Osteocyte (in vitro differentiated cells): ENCODE measurements around the gene ZCCHC2. TPM values are rescaled to one million over a fixed set of nuclear protein-coding genes. Genes with fewer than 3 reads are reported as not detected.

ENCODE experiments used
- DNase-seq: peaks from one replicate; pipeline ENCODE4 v3.0.0; 2021; ENCODE audit warnings: mixed read lengths; ENCODE audit not compliant: unreplicated experiment; ENCODE audit errors: extremely low spot score
- H3K27ac Mint-ChIP-seq: one replicate; pipeline ENCODE4 v1.8.0; 2021; ENCODE audit warnings: mild to moderate bottlenecking, mixed read lengths; ENCODE audit not compliant: unreplicated experiment
- H3K27me3 Mint-ChIP-seq: one replicate; pipeline ENCODE4 v1.8.0; 2021; ENCODE audit warnings: mixed read lengths; ENCODE audit not compliant: unreplicated experiment
- H3K36me3 Mint-ChIP-seq: one replicate; pipeline ENCODE4 v1.8.0; 2021; ENCODE audit warnings: mixed read lengths; ENCODE audit not compliant: unreplicated experiment
- H3K4me1 Mint-ChIP-seq: one replicate; pipeline ENCODE4 v1.8.0; 2021; ENCODE audit warnings: mixed read lengths; ENCODE audit not compliant: unreplicated experiment
- H3K4me3 Mint-ChIP-seq: one replicate; pipeline ENCODE4 v1.8.0; 2021; ENCODE audit warnings: mild to moderate bottlenecking, moderate library complexity, mixed read lengths; ENCODE audit not compliant: unreplicated experiment
- H3K9me3 Mint-ChIP-seq: one replicate; pipeline ENCODE4 v1.8.0; 2021; ENCODE audit warnings: mixed read lengths; ENCODE audit not compliant: unreplicated experiment
- CTCF ChIP-seq: fragments of 200-600 bp; sonication (generic); IDR thresholded peaks from 2 replicates; pipeline ENCODE4 v1.5.0; 2021; ENCODE audit warnings: antibody characterized with exemption, mild to moderate bottlenecking, moderate library complexity
- total RNA-seq: library from RNA; stranded (reverse); gene quantifications from 2 replicates; pipeline ENCODE4 v1.2.1, GENCODE V29; 2021

Gene ZCCHC2
- total RNA-seq, 1 donor from 2014 or later = 11.2 TPM

GRCh38 chr18:62607302-62607701 is 84.5 kb downstream of the ZCCHC2 start:
- Mint-ChIP-seq H3K9me3 (no peaks in the 10 kb centered on the region), H3K4me3 (no peak overlapping the region), H3K4me1 (peaks cover 5% of the 10 kb centered on the region), H3K27me3 (peaks cover 30% of the 10 kb centered on the region), H3K27ac (no peak overlapping the region), H3K36me3 (no peaks in the 10 kb centered on the region)
- no peak for DNase-seq
- no peak for TF ChIP-seq CTCF

GRCh38 chr18:62607708-62608428 is 85.0 kb downstream of the ZCCHC2 start:
- peaks cover 30% of the 10 kb centered on the region for H3K27me3 Mint-ChIP-seq
- no peak for TF ChIP-seq CTCF
- H3K4me3 Mint-ChIP-seq = no peak overlapping the region
- no peak overlapping the region for H3K27ac Mint-ChIP-seq
- no peaks in the 10 kb centered on the region for H3K36me3 Mint-ChIP-seq
- H3K4me1 Mint-ChIP-seq = peaks cover 5% of the 10 kb centered on the region
- DNase-seq = no peak
- H3K9me3 Mint-ChIP-seq = no peaks in the 10 kb centered on the region

- Mint-ChIP-seq H3K36me3 (no peaks in the 10 kb centered on the region), H3K4me3 (no peak overlapping the region), H3K27me3 (peaks cover 20% of the 10 kb centered on the region), H3K27ac (no peak overlapping the region), H3K9me3 (no peaks in the 10 kb centered on the region), H3K4me1 (peaks cover 5% of the 10 kb centered on the region)
- DNase-seq = no peak
- no peak for TF ChIP-seq CTCF
Observed at GRCh38 chr18:62609764-62610163, 86.9 kb downstream of the ZCCHC2 start.

- DNase-seq = no peak
- Mint-ChIP-seq H3K36me3 (no peaks in the 10 kb centered on the region), H3K27ac (no peak overlapping the region), H3K9me3 (no peaks in the 10 kb centered on the region), H3K4me1 (peaks cover 5% of the 10 kb centered on the region), H3K4me3 (no peak overlapping the region), H3K27me3 (peaks cover 20% of the 10 kb centered on the region)
- TF ChIP-seq CTCF = no peak
Observed at GRCh38 chr18:62610351-62610700, 87.5 kb downstream of the ZCCHC2 start.

GRCh38 chr18:62610701-62611411 is 88.0 kb downstream of the ZCCHC2 start:
- Mint-ChIP-seq H3K9me3 (no peaks in the 10 kb centered on the region), H3K27me3 (peaks cover 24% of the 10 kb centered on the region), H3K4me1 (peaks cover 5% of the 10 kb centered on the region), H3K36me3 (no peaks in the 10 kb centered on the region), H3K4me3 (no peak overlapping the region), H3K27ac (no peak overlapping the region)
- TF ChIP-seq CTCF = no peak
- no peak for DNase-seq
